Neural crest cell (in vitro differentiated cells): ENCODE results near the gene C15orf39. TPM values are rescaled to one million over a fixed set of nuclear protein-coding genes. Genes with fewer than 3 reads are reported as not detected.
"Not testable (repeated sequence)": the region's sequence is repeated elsewhere in the genome, so short reads cannot be mapped to it uniquely, and the experiment has no call there.

Experiments used
- DNase-seq: peaks from one replicate; pipeline ENCODE4 v3.0.0; 2021; ENCODE audit warnings: low read depth, mixed read lengths, low spot score
- H3K27ac Mint-ChIP-seq: one replicate; pipeline ENCODE4 v1.8.0; 2021; ENCODE audit warnings: mild to moderate bottlenecking, mixed read lengths; ENCODE audit not compliant: unreplicated experiment
- H3K27me3 Mint-ChIP-seq: 2 replicates; pipeline ENCODE4 v1.8.0; 2021; ENCODE audit warnings: low read depth, mild to moderate bottlenecking, mixed read lengths
- H3K36me3 Mint-ChIP-seq: 2 replicates; pipeline ENCODE4 v1.8.0; 2021; ENCODE audit warnings: low read depth, mild to moderate bottlenecking, mixed read lengths
- H3K4me1 Mint-ChIP-seq: 2 replicates; pipeline ENCODE4 v1.8.0; 2021; ENCODE audit warnings: mixed read lengths
- H3K4me3 Mint-ChIP-seq: one replicate; pipeline ENCODE4 v1.8.0; 2021; ENCODE audit warnings: mild to moderate bottlenecking, mixed read lengths
- H3K9me3 Mint-ChIP-seq: 2 replicates; pipeline ENCODE4 v1.8.0; 2021; ENCODE audit warnings: mixed read lengths
- total RNA-seq: library from RNA; stranded (reverse); gene quantifications from 2 replicates; pipeline ENCODE4 v1.2.1, GENCODE V29; 2021
- TF ChIP-seq, protein P1 (sequence below): fragments of 200-600 bp; sonication (generic); conservative IDR thresholded peaks from 2 replicates; pipeline ENCODE4 v1.5.0; 2021; ENCODE audit warnings: antibody characterized with exemption, mild to moderate bottlenecking

The C15orf39 gene
- total RNA-seq, 1 donor from 2014 or later: 29.5 TPM

GRCh38 chr15:75213212-75213767 is 11.6 kb downstream of the C15orf39 start:
- no peaks in the 10 kb centered on the region for H3K36me3 Mint-ChIP-seq
- H3K9me3 Mint-ChIP-seq: no peaks in the 10 kb centered on the region
- H3K4me1 Mint-ChIP-seq: no peaks in the 10 kb centered on the region
- no peak for DNase-seq
- no peak overlapping the region for H3K4me3 Mint-ChIP-seq
- no peak overlapping the region for H3K27ac Mint-ChIP-seq
- no peaks in the 10 kb centered on the region for H3K27me3 Mint-ChIP-seq
- TF ChIP-seq, protein P1, sequence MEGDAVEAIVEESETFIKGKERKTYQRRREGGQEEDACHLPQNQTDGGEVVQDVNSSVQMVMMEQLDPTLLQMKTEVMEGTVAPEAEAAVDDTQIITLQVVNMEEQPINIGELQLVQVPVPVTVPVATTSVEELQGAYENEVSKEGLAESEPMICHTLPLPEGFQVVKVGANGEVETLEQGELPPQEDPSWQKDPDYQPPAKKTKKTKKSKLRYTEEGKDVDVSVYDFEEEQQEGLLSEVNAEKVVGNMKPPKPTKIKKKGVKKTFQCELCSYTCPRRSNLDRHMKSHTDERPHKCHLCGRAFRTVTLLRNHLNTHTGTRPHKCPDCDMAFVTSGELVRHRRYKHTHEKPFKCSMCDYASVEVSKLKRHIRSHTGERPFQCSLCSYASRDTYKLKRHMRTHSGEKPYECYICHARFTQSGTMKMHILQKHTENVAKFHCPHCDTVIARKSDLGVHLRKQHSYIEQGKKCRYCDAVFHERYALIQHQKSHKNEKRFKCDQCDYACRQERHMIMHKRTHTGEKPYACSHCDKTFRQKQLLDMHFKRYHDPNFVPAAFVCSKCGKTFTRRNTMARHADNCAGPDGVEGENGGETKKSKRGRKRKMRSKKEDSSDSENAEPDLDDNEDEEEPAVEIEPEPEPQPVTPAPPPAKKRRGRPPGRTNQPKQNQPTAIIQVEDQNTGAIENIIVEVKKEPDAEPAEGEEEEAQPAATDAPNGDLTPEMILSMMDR: no peak

- DNase-seq: no peak
- Mint-ChIP-seq H3K4me3 (no peak overlapping the region), H3K4me1 (no peaks in the 10 kb centered on the region), H3K27ac (no peak overlapping the region), H3K36me3 (no peaks in the 10 kb centered on the region), H3K27me3 (no peaks in the 10 kb centered on the region), H3K9me3 (no peaks in the 10 kb centered on the region)
- TF ChIP-seq, protein P1: no peak
Observed at GRCh38 chr15:75213768-75214221, 12.1 kb downstream of the C15orf39 start.

- no peak overlapping the region for H3K27ac Mint-ChIP-seq
- no peaks in the 10 kb centered on the region for H3K9me3 Mint-ChIP-seq
- H3K4me1 Mint-ChIP-seq: no peaks in the 10 kb centered on the region
- DNase-seq: no peak
- H3K27me3 Mint-ChIP-seq: no peaks in the 10 kb centered on the region
- TF ChIP-seq, protein P1: no peak
- H3K36me3 Mint-ChIP-seq: no peaks in the 10 kb centered on the region
- no peak overlapping the region for H3K4me3 Mint-ChIP-seq
Observed at GRCh38 chr15:75214293-75215096, 12.8 kb downstream of the C15orf39 start.

GRCh38 chr15:75215107-75216004 is 13.7 kb downstream of the C15orf39 start:
- DNase-seq: no peak
- H3K27ac Mint-ChIP-seq: no peak overlapping the region
- H3K4me3 Mint-ChIP-seq: no peak overlapping the region
- H3K36me3 Mint-ChIP-seq: no peaks in the 10 kb centered on the region
- TF ChIP-seq, protein P1: no peak
- H3K9me3 Mint-ChIP-seq: no peaks in the 10 kb centered on the region
- no peaks in the 10 kb centered on the region for H3K4me1 Mint-ChIP-seq
- no peaks in the 10 kb centered on the region for H3K27me3 Mint-ChIP-seq

DNA sequence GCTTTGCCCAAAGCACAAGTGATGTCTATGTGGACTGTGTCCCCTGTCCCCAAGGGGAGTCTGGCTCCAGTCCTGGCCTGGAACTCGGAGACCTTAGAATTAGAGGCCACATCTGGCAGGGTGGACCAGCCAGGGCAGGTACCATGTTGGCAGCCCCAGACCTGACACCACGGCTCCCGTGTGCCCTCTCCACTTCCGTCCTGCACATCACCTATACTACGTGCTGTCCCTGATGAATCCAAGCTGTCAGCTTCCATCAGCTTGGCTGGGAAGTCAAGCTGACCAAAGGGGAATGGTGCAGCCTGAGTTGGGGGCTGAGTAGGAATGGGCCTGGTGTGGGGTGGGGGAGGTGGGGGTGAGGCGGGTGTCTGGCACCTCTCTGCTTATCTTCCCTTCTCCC is 15.3 kb downstream of the C15orf39 start:
- no peak for DNase-seq
- Mint-ChIP-seq H3K27ac (no peak overlapping the region), H3K4me3 (no peak overlapping the region), H3K9me3 (no peaks in the 10 kb centered on the region), H3K4me1 (no peaks in the 10 kb centered on the region), H3K36me3 (no peaks in the 10 kb centered on the region), H3K27me3 (no peaks in the 10 kb centered on the region)
- TF ChIP-seq, protein P1: no peak

GRCh38 chr15:75217574-75217973 is 15.9 kb downstream of the C15orf39 start:
- H3K36me3 Mint-ChIP-seq, H3K27ac Mint-ChIP-seq, H3K4me3 Mint-ChIP-seq, H3K4me1 Mint-ChIP-seq, DNase-seq, H3K9me3 Mint-ChIP-seq, H3K27me3 Mint-ChIP-seq: not testable (repeated sequence)

DNA sequence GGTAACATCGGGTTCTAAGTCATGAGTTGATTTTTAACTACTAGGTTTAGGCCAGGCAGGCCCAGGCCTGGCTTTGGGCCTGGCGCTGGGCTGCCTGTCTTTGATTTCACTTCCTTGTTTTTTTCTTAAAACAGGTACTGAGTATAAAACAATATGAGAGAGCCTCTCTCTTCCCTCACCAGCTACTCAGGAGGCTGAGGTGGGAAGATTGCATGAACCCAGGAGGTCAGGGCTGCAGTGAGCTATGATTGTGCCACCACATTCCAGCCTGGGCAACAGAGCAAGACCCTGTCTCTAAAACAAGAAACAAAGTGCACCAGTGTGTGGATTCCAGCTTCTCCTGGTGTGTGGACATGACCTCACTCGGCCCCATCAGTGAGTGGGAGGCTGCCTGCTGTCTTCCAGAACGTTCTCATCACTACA is 17.8 kb downstream of the C15orf39 start:
- H3K27ac Mint-ChIP-seq, H3K4me3 Mint-ChIP-seq, H3K36me3 Mint-ChIP-seq, H3K27me3 Mint-ChIP-seq, DNase-seq, H3K4me1 Mint-ChIP-seq, H3K9me3 Mint-ChIP-seq: not testable (repeated sequence)
